Neuronal stem cell (in vitro differentiated cells): ENCODE data around the gene RECQL5.

Experiments
- DNase-seq: peaks from one replicate; pipeline ENCODE4 v3.0.0-alpha.2; 2013; ENCODE audit warnings: low spot score
- H2AFZ ChIP-seq: one replicate; pipeline ENCODE4 v1.6.1; 2013; ENCODE audit warnings: mild to moderate bottlenecking, low read length, inconsistent platforms
- H2AK5ac ChIP-seq: 2 replicates; pipeline ENCODE4 v1.6.1; 2013; ENCODE audit warnings: low read depth, mild to moderate bottlenecking, inconsistent platforms, low read length, moderate library complexity, mixed read lengths
- H2BK120ac ChIP-seq: 2 replicates; pipeline ENCODE4 v1.6.1; 2013; ENCODE audit warnings: low read depth, mild to moderate bottlenecking, inconsistent platforms, low read length, moderate library complexity, mixed read lengths
- H2BK12ac ChIP-seq: one replicate; pipeline ENCODE4 v1.6.1; 2013; ENCODE audit warnings: low read length, inconsistent platforms
- H2BK15ac ChIP-seq: 2 replicates; pipeline ENCODE4 v1.6.1; 2013; ENCODE audit warnings: mild to moderate bottlenecking, low read length, inconsistent platforms, mixed read lengths
- H2BK5ac ChIP-seq: one replicate; pipeline ENCODE4 v1.6.1; 2013; ENCODE audit warnings: inconsistent platforms, mild to moderate bottlenecking, low read length, moderate library complexity
- H3K14ac ChIP-seq: one replicate; pipeline ENCODE4 v1.6.1; 2013; ENCODE audit warnings: low read length, inconsistent platforms
- H3K18ac ChIP-seq: 2 replicates; pipeline ENCODE4 v1.6.1; 2013; ENCODE audit warnings: low read length, inconsistent platforms
- H3K23ac ChIP-seq: 2 replicates; pipeline ENCODE4 v1.6.1; 2013; ENCODE audit warnings: low read depth, mild to moderate bottlenecking, mixed read lengths, low read length, inconsistent platforms; ENCODE audit not compliant: poor library complexity
- H3K27ac ChIP-seq: replicated peaks from 3 replicates; pipeline ENCODE4 v1.5.1; 2013; ENCODE audit warnings: low read length, inconsistent platforms
- H3K27me3 ChIP-seq, 3 experiments: 2 replicates each; pipeline ENCODE4 v1.6.1; 2013; ENCODE audit warnings: low read length in 3 of 3, mild to moderate bottlenecking in 2 of 3, inconsistent platforms in 1 of 3, low read depth in 1 of 3, mixed read lengths in 1 of 3, moderate library complexity in 1 of 3; ENCODE audit not compliant: control insufficient read depth in 3 of 3, insufficient read depth in 3 of 3
- H3K36me3 ChIP-seq, 2 donors: replicated peaks in 1 of 2; 2 replicates each; pipeline ENCODE4 v1.6.1; 2013; ENCODE audit warnings: low read length in 2 of 2; ENCODE audit not compliant: control insufficient read depth in 2 of 2, insufficient read depth in 2 of 2
- H3K4ac ChIP-seq: 2 replicates; pipeline ENCODE4 v1.6.1; 2013; ENCODE audit warnings: inconsistent platforms, mild to moderate bottlenecking, low read length, moderate library complexity
- H3K4me1 ChIP-seq, 2 donors: 1 replicate in 1 of 2; 2 replicates in 1 of 2; pipeline ENCODE4 v1.6.1; 2013; ENCODE audit warnings: low read length in 2 of 2, low read depth in 1 of 2; ENCODE audit not compliant: control insufficient read depth in 2 of 2, insufficient read depth in 1 of 2
- H3K4me2 ChIP-seq: one replicate; pipeline ENCODE4 v1.6.1; 2013; ENCODE audit warnings: mild to moderate bottlenecking, low read length, inconsistent platforms; ENCODE audit not compliant: insufficient read depth, poor library complexity, severe bottlenecking
- H3K4me3 ChIP-seq, 2 donors: 2 replicates each; pipeline ENCODE4 v1.5.1; 2013; ENCODE audit warnings: low read length in 2 of 2, mild to moderate bottlenecking in 2 of 2, inconsistent platforms in 1 of 2, moderate library complexity in 1 of 2
- H3K79me1 ChIP-seq: one replicate; pipeline ENCODE4 v1.6.1; 2013; ENCODE audit warnings: low read depth, mild to moderate bottlenecking, inconsistent platforms, low read length, moderate library complexity
- H3K9ac ChIP-seq: one replicate; pipeline ENCODE4 v1.6.1; 2013; ENCODE audit warnings: mild to moderate bottlenecking, low read depth, low read length, inconsistent platforms; ENCODE audit not compliant: poor library complexity
- H3K9me3 ChIP-seq, 2 donors: replicated peaks in 1 of 2; 2 replicates each; pipeline versions ENCODE3 to v1.6.1; 2013; ENCODE audit warnings: low read length in 2 of 2, mild to moderate bottlenecking in 2 of 2, inconsistent platforms in 1 of 2, low read depth in 1 of 2, mixed read lengths in 1 of 2, moderate library complexity in 1 of 2; ENCODE audit not compliant: control insufficient read depth in 2 of 2, insufficient read depth in 1 of 2
- H4K8ac ChIP-seq: one replicate; pipeline ENCODE4 v1.6.1; 2013; ENCODE audit warnings: low read depth, mild to moderate bottlenecking, inconsistent platforms, low read length, moderate library complexity
- H4K91ac ChIP-seq: one replicate; pipeline ENCODE4 v1.6.1; 2013; ENCODE audit warnings: low read length, low read depth, mild to moderate bottlenecking, inconsistent platforms; ENCODE audit not compliant: poor library complexity
- WGBS, 2 donors: extraction: QIAGEN DNeasy Blood & Tissue Kit; methylation state at CpG; one replicate each; pipeline ENCODE4 v1.1.7; 2013; ENCODE audit warnings: missing lambda C conversion rate in 2 of 2, mixed read lengths in 1 of 2; ENCODE audit not compliant: insufficient read length in 2 of 2, insufficient replicate concordance in 1 of 2; ENCODE audit errors: extremely low coverage in 2 of 2; 5-methylcytosine and 5-hydroxymethylcytosine counted together

RECQL5 gene

DNA sequence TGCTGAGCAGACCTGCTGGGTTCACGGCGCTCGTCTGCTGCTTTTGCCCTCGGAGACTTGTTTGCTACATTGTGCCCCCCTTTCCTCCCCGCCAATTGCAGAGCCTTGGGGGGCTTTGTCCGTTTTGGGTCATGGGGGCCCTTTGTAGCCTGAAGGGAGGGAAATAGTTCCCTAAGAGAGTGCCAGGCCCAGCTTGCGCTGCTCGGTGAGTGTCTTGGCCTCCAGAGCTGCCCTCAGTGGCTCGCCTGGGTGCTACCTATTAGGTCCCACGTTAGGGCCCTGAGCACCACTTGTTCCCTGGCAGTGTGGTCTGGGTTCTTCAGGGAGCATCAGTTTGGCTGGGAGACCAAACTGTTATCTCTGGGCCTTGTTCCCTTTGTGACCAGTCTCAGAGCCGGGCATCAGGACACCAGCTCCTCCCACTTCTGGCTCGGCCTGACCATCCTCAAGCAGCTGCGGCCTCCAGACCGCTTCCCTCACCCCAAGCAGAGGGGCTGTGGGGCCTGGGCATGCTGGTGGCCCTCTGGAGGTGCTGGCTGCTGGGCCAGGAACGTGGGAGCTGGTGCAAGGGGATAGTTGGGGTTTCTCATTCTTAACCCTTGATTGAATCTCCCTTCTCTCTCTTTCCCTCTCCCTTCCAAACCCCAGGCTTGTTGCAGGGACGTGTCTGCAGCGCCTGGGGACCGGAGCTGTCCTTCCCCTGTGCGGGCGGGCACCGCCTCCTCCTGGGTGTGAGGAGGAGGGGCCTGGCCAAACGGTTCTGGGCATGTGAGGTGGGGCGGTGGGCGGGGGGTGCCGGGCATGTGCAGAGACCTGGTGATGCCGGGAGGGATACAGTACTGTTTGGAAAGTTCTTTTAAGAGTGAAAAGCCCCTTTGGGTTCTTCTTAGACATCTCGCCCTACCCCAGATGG, 38.3 kb upstream of the RECQL5 start:
- no CpG with 5 or more reads among the region's 27 CpGs for WGBS, 2 donors
- Histone ChIP-seq H3K79me1 (no peaks in the 10 kb centered on the region), H2AK5ac (no peak overlapping the region), H2BK12ac (no peak overlapping the region), H3K36me3 (peaks cover 60 to 86% of the 10 kb centered on the region in 2 donors), H3K9ac (no peak overlapping the region), H3K27me3 (no peaks in the 10 kb centered on the region), H2BK5ac (no peak overlapping the region), H3K23ac (no peak overlapping the region), H2BK15ac (no peak overlapping the region), H2AFZ (no peak overlapping the region), H2BK120ac (no peak overlapping the region), H3K27ac (no peak overlapping the region), H3K18ac (no peak overlapping the region), H3K14ac (no peak overlapping the region), H4K91ac (no peak overlapping the region), H3K4ac (no peak overlapping the region), H3K9me3 (no peaks in the 10 kb centered on the region), H3K4me3 (no peak overlapping the region), H4K8ac (no peak overlapping the region), H3K4me2 (no peak overlapping the region), H3K4me1 (no peaks in the 10 kb centered on the region)
- no peak for DNase-seq

DNA sequence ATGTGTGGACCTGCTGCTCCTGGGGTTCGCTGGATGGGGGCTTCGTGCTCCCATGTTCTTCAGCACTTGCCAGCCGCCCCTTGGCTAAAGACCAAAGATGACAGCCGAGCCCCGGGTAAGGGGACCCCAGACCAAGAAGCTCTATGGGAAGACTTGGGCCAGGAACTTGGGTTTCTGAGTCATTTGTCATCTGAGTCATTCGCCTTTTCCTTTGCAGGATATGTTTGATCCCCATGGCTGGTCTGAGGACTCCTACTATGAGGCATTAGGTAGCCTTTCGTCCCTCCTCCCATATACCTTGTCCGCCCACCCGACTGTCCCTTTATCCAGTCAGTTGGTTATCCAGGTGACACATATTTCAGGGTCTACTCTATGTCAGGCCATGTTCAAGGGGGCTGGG, 36.6 kb upstream of the RECQL5 start:
- Histone ChIP-seq H3K18ac (no peak overlapping the region), H2BK12ac (no peak overlapping the region), H3K14ac (no peak overlapping the region), H3K36me3 (peaks cover 67 to 99% of the 10 kb centered on the region in 2 donors), H3K4me1 (no peaks in the 10 kb centered on the region), H3K9me3 (no peaks in the 10 kb centered on the region), H4K8ac (no peak overlapping the region), H3K23ac (no peak overlapping the region), H3K27ac (no peak overlapping the region), H2AFZ (no peak overlapping the region), H2BK5ac (no peak overlapping the region), H3K4me2 (no peak overlapping the region), H2BK15ac (no peak overlapping the region), H2BK120ac (no peak overlapping the region), H4K91ac (no peak overlapping the region), H2AK5ac (no peak overlapping the region), H3K4ac (no peak overlapping the region), H3K4me3 (no peak overlapping the region), H3K79me1 (no peaks in the 10 kb centered on the region), H3K27me3 (no peaks in the 10 kb centered on the region), H3K9ac (no peak overlapping the region)
- no peak for DNase-seq
- WGBS, 2 donors = no CpG with 5 or more reads among the region's 9 CpGs

DNA sequence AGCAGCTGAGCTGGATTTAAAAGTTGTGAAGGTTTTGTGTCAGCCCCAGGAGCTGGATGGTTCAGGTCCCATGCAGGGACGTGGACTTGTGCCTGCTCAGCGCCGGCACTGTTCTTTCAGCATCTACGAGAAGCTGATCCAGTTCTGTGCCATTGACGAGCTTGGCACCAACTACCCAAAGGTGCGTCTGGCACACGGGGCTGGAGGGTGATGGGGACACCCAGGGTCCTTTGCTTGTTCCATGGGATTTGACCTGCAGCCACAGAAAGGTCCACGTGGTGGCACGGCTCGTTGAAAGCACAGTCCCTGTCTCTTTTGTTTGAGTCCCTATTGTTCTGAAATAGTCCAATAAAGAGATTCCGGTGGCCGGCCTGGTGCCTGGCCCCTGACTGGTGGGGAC, 36.2 kb upstream of the RECQL5 start:
- Histone ChIP-seq H3K9me3 (no peaks in the 10 kb centered on the region), H3K4me1 (no peaks in the 10 kb centered on the region), H3K4me3 (no peak overlapping the region), H2AFZ (no peak overlapping the region), H2BK15ac (no peak overlapping the region), H2BK120ac (no peak overlapping the region), H2BK5ac (no peak overlapping the region), H2AK5ac (no peak overlapping the region), H3K14ac (no peak overlapping the region), H4K8ac (no peak overlapping the region), H3K4ac (no peak overlapping the region), H4K91ac (no peak overlapping the region), H3K79me1 (no peaks in the 10 kb centered on the region), H3K27ac (no peak overlapping the region), H2BK12ac (no peak overlapping the region), H3K27me3 (no peaks in the 10 kb centered on the region), H3K23ac (no peak overlapping the region), H3K4me2 (no peak overlapping the region), H3K9ac (no peak overlapping the region), H3K36me3 (peaks cover 66 to 98% of the 10 kb centered on the region in 2 donors), H3K18ac (no peak overlapping the region)
- DNase-seq = no peak
- WGBS, 2 donors = no CpG with 5 or more reads among the region's 12 CpGs

DNA sequence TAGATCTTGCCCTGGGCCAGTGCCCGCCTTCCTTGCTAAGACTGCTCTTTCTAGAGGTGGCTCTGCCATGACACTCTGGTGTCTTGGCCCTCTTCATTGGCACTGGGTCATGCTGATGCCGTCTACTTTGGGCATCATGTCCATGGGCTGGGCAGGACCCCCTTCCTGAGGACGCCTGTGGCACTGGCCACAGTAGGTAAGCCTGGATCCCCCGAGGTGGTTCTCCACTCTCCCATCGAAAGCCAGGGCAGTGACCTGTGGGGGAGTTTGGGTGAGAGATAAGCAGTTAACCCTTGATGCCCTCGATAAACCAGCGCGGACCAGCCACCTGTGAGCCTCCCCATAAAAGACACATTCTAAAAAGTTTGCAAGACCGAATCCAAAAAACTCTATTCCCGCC, 34.3 kb upstream of the RECQL5 start:
- no peak overlapping the region for H2BK120ac ChIP-seq
- H3K79me1 ChIP-seq = no peaks in the 10 kb centered on the region
- no peak overlapping the region for H3K27ac ChIP-seq
- WGBS, 2 donors = no CpG with 5 or more reads among the region's 10 CpGs
- no peaks in the 10 kb centered on the region for H3K9me3 ChIP-seq
- no peak overlapping the region for H2BK5ac ChIP-seq
- peaks cover 62 to 99% of the 10 kb centered on the region in 2 donors for H3K36me3 ChIP-seq
- H3K23ac ChIP-seq = no peak overlapping the region
- peaks cover 0 to 2% of the 10 kb centered on the region in 2 donors for H3K4me1 ChIP-seq
- H4K91ac ChIP-seq = no peak overlapping the region
- DNase-seq = no peak
- no peak overlapping the region for H3K18ac ChIP-seq
- no peak overlapping the region for H4K8ac ChIP-seq
- H2AFZ ChIP-seq = no peak overlapping the region
- H3K9ac ChIP-seq = no peak overlapping the region
- no peak overlapping the region for H3K4me3 ChIP-seq
- H3K4me2 ChIP-seq = no peak overlapping the region
- H3K27me3 ChIP-seq = no peaks in the 10 kb centered on the region
- H3K4ac ChIP-seq = no peak overlapping the region
- no peak overlapping the region for H3K14ac ChIP-seq
- H2AK5ac ChIP-seq = no peak overlapping the region
- H2BK15ac ChIP-seq = no peak overlapping the region
- peak overlapping the region; percentile 63 for H2BK12ac ChIP-seq
